ENCODE data around the gene NACAD. TPM values are rescaled to one million over a fixed set of nuclear protein-coding genes. Genes with fewer than 3 reads are reported as not detected.
A peak's percentile ranks its signal among the peaks of the same experiment; 100 is the strongest.

NACAD gene
- total RNA-seq: 1 to 10 TPM; 6.1 to 7.8 (median 6.7) TPM

DNA sequence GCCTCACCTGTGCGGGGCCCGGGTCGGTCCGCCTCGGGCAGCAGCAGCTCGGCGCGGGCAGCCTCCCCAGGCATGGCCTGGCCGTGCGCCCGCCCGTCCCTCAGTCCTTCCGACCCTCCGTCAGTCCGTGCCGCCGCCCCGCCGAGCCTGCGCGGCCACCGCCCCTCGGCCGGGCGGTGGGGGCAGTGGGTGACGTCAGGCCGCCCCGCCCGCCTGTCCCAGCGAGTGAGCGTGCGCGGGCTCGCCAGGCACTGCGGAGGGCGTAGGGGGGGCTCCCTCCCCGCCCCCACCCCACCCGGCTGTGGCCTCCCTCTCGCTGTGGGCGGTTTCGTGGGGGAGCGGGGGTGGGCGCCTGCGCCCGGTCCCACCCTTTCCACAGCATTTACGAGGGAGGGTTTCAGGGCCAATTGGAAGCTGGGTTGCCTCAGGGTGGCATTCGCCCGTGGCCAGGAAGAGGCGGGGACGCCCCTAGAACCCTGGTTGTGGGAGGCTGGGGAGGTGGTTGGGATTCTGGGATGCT, at the start of gene NACAD:
Gene NACAD, minus strand, starts transcription at position 149 of the 520 bp plus-strand sequence. Its CDS starts 75 bp downstream, at position 74.
- Histone ChIP-seq H3K27me3 (no peaks in the 10 kb centered on the region), H3K36me3 (peaks cover 0 to 23% (median 0%) of the 10 kb centered on the region in 3 donors), H3K27ac (peak within 1 kb of the TSS; percentile 86 to 93 (median 90)), H3K9me3 (peaks cover 0 to 6% (median 0%) of the 10 kb centered on the region in 4 donors), H3K4me3 (peak within 1 kb of the TSS; percentile 54 to 75 (median 64)), H3K4me1 (peaks cover 0 to 31% (median 8%) of the 10 kb centered on the region in 4 donors)
- 1% methylated on average over 12 to 16 of the region's 50 CpGs for WGBS, 2 donors
- TF ChIP-seq POLR2A (IDR thresholded peaks at IDR 0.05) (peak; percentile 13 to 58), EP300 (IDR thresholded peaks at IDR 0.05) (peak in 1 of 2 donors; percentile 13), CTCF (IDR thresholded peaks at IDR 0.05) (no peak)
- peak in 1 of 2 donors; percentile 32 for DNase-seq (ENCODE audit: low spot score in 2 of 2)

- Histone ChIP-seq H3K27ac (no peak overlapping the region), H3K36me3 (no peaks in the 10 kb centered on the region), H3K9me3 (no peaks in the 10 kb centered on the region), H3K27me3 (no peaks in the 10 kb centered on the region), H3K4me3 (no peak overlapping the region), H3K4me1 (peaks cover 0 to 5% (median 0%) of the 10 kb centered on the region in 4 donors)
- peak in 1 of 2 donors; percentile 20 for DNase-seq (ENCODE audit: low spot score in 2 of 2)
- TF ChIP-seq POLR2A (IDR thresholded peaks at IDR 0.05): no peak
- TF ChIP-seq EP300 (IDR thresholded peaks at IDR 0.05): no peak
- peak; percentile 78 to 90 (median 86) for TF ChIP-seq CTCF (IDR thresholded peaks at IDR 0.05)
- 41 to 46% methylated on average over 9 of the region's 9 CpGs for WGBS, 2 donors
These were observed 47.6 kb upstream of the NACAD start for GRCh38 chr7:45136106-45137060.

DNA sequence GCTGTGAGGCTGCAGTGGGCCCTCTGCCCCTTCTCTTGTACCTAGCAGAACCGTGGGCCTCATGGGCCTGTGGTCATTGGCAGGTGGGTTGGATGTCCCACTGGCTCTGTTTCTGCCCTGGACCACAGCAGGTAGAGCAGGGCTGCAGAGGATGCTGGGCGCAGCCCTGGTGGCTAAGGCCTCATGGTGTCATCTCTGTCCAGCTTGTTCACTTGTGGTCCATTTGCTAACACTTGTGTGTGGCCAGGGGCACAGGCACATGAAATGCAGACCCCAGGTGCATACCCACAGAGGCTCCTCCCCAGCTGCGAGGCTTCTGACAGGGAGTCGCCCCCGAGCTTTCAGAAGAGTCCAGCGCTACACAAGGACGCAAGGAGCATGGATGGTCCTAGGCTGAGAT, 45.1 kb upstream of the NACAD start:
- 84 to 90% methylated on average over 7 of the region's 7 CpGs for WGBS, 2 donors
- Histone ChIP-seq H3K27me3 (no peaks in the 10 kb centered on the region), H3K36me3 (no peaks in the 10 kb centered on the region), H3K4me1 (peaks cover 0 to 5% (median 0%) of the 10 kb centered on the region in 4 donors), H3K9me3 (no peaks in the 10 kb centered on the region), H3K27ac (no peak overlapping the region), H3K4me3 (no peak overlapping the region)
- TF ChIP-seq POLR2A (IDR thresholded peaks at IDR 0.05): no peak
- TF ChIP-seq CTCF (IDR thresholded peaks at IDR 0.05): no peak
- TF ChIP-seq EP300 (IDR thresholded peaks at IDR 0.05): no peak
- no peak for DNase-seq (ENCODE audit: low spot score in 2 of 2)

- Histone ChIP-seq H3K9me3 (no peaks in the 10 kb centered on the region), H3K4me3 (no peak overlapping the region), H3K27ac (no peak overlapping the region), H3K27me3 (no peaks in the 10 kb centered on the region), H3K4me1 (peaks cover 0 to 5% (median 0%) of the 10 kb centered on the region in 4 donors), H3K36me3 (no peaks in the 10 kb centered on the region)
- TF ChIP-seq CTCF (IDR thresholded peaks at IDR 0.05): no peak
- no peak for TF ChIP-seq EP300 (IDR thresholded peaks at IDR 0.05)
- no peak for TF ChIP-seq POLR2A (IDR thresholded peaks at IDR 0.05)
- 91 to 93% methylated on average over 4 of the region's 4 CpGs for WGBS, 2 donors
- DNase-seq (ENCODE audit: low spot score in 2 of 2): no peak
These were observed 44.6 kb upstream of the NACAD start for GRCh38 chr7:45133352-45133751.

Measured in tibial nerve (tissue), 4 donors.